ENCODE measurements around the gene AMPD2.
A peak's percentile ranks its signal among the peaks of the same experiment; 100 is the strongest.

Gene AMPD2

GRCh38 chr1:109615879-109616278 lies 3.8 kb upstream of the AMPD2 start:
- WGBS (ENCODE audit: extremely low coverage, insufficient coverage, insufficient read length): no CpG with 5 or more reads among the region's 3 CpGs
- H3K4me1 ChIP-seq (ENCODE audit: control insufficient read depth in 1 of 2, insufficient read depth in 2 of 2, low read length in 2 of 2): peaks cover 12 to 15% of the 10 kb centered on the region in 2 experiments
- H3K36me3 ChIP-seq (ENCODE audit: control insufficient read depth in 1 of 2, insufficient read depth in 2 of 2, low read length in 2 of 2): no peaks in the 10 kb centered on the region
- no peak overlapping the region for H3K4me3 ChIP-seq (ENCODE audit: low read depth, low read length)
- H3K79me2 ChIP-seq (ENCODE audit: control insufficient read depth, insufficient read depth, low read length, poor library complexity): peaks cover 7% of the 10 kb centered on the region
- no peak overlapping the region for H4K91ac ChIP-seq (ENCODE audit: low read depth, low read length)
- H4K12ac ChIP-seq (ENCODE audit: low read depth, low read length): no peak overlapping the region
- H2AFZ ChIP-seq (ENCODE audit: insufficient read depth, low read length, poor library complexity): no peak overlapping the region
- no peak overlapping the region for H2BK120ac ChIP-seq (ENCODE audit: insufficient read depth, low read length, poor library complexity)
- no peak overlapping the region for H2BK12ac ChIP-seq (ENCODE audit: low read length)
- peaks cover 18% of the 10 kb centered on the region for H3K79me1 ChIP-seq (ENCODE audit: low read length)
- H3K4ac ChIP-seq (ENCODE audit: low read depth, low read length): no peak overlapping the region
- no peak overlapping the region for H3K14ac ChIP-seq (ENCODE audit: low read length)
- no peak overlapping the region for H3K18ac ChIP-seq (ENCODE audit: low read length)
- H3K9me3 ChIP-seq (ENCODE audit: insufficient read depth, low read depth, low read length): no peaks in the 10 kb centered on the region
- no peak overlapping the region for H2AK5ac ChIP-seq (ENCODE audit: low read length)
- no peaks in the 10 kb centered on the region for H3K27me3 ChIP-seq (ENCODE audit: insufficient read depth, low read length)
- no peak overlapping the region for H3K27ac ChIP-seq (ENCODE audit: low read depth, low read length)
- H4K8ac ChIP-seq (ENCODE audit: low read depth, low read length): no peak overlapping the region
- H2BK5ac ChIP-seq (ENCODE audit: low read depth, low read length, poor library complexity): no peak overlapping the region
- no peak overlapping the region for H3K23ac ChIP-seq (ENCODE audit: low read length)
- peak; percentile 23 to 33 for DNase-seq
- no peak overlapping the region for H3K9ac ChIP-seq (ENCODE audit: low read length)
- no peak overlapping the region for H3K4me2 ChIP-seq (ENCODE audit: low read length)

GRCh38 chr1:109616391-109616790 lies 3.2 kb upstream of the AMPD2 start:
- no peaks in the 10 kb centered on the region for H3K27me3 ChIP-seq (ENCODE audit: insufficient read depth, low read length)
- WGBS (ENCODE audit: extremely low coverage, insufficient coverage, insufficient read length): no CpG with 5 or more reads among the region's 3 CpGs
- DNase-seq: no peak
- no peaks in the 10 kb centered on the region for H3K9me3 ChIP-seq (ENCODE audit: insufficient read depth, low read depth, low read length)
- H3K4me3 ChIP-seq (ENCODE audit: low read depth, low read length): no peak overlapping the region
- no peak overlapping the region for H2BK120ac ChIP-seq (ENCODE audit: insufficient read depth, low read length, poor library complexity)
- H3K27ac ChIP-seq (ENCODE audit: low read depth, low read length): no peak overlapping the region
- no peak overlapping the region for H3K14ac ChIP-seq (ENCODE audit: low read length)
- H2AK5ac ChIP-seq (ENCODE audit: low read length): no peak overlapping the region
- H3K9ac ChIP-seq (ENCODE audit: low read length): no peak overlapping the region
- no peak overlapping the region for H4K12ac ChIP-seq (ENCODE audit: low read depth, low read length)
- H2BK12ac ChIP-seq (ENCODE audit: low read length): no peak overlapping the region
- H3K79me2 ChIP-seq (ENCODE audit: control insufficient read depth, insufficient read depth, low read length, poor library complexity): peaks cover 9% of the 10 kb centered on the region
- H4K8ac ChIP-seq (ENCODE audit: low read depth, low read length): no peak overlapping the region
- H4K91ac ChIP-seq (ENCODE audit: low read depth, low read length): no peak overlapping the region
- peaks cover 18% of the 10 kb centered on the region for H3K79me1 ChIP-seq (ENCODE audit: low read length)
- no peaks in the 10 kb centered on the region for H3K36me3 ChIP-seq (ENCODE audit: control insufficient read depth in 1 of 2, insufficient read depth in 2 of 2, low read length in 2 of 2)
- no peak overlapping the region for H3K23ac ChIP-seq (ENCODE audit: low read length)
- H2BK5ac ChIP-seq (ENCODE audit: low read depth, low read length, poor library complexity): no peak overlapping the region
- peaks cover 9 to 12% of the 10 kb centered on the region in 2 experiments for H3K4me1 ChIP-seq (ENCODE audit: control insufficient read depth in 1 of 2, insufficient read depth in 2 of 2, low read length in 2 of 2)
- no peak overlapping the region for H3K4ac ChIP-seq (ENCODE audit: low read depth, low read length)
- H3K4me2 ChIP-seq (ENCODE audit: low read length): no peak overlapping the region
- H2AFZ ChIP-seq (ENCODE audit: insufficient read depth, low read length, poor library complexity): no peak overlapping the region
- H3K18ac ChIP-seq (ENCODE audit: low read length): no peak overlapping the region

- no peak overlapping the region for H3K27ac ChIP-seq (ENCODE audit: low read depth, low read length)
- H3K4me2 ChIP-seq (ENCODE audit: low read length): no peak overlapping the region
- H3K18ac ChIP-seq (ENCODE audit: low read length): no peak overlapping the region
- no peak overlapping the region for H3K9ac ChIP-seq (ENCODE audit: low read length)
- H3K9me3 ChIP-seq (ENCODE audit: insufficient read depth, low read depth, low read length): no peaks in the 10 kb centered on the region
- H3K4me1 ChIP-seq (ENCODE audit: control insufficient read depth in 1 of 2, insufficient read depth in 2 of 2, low read length in 2 of 2): peaks cover 9 to 13% of the 10 kb centered on the region in 2 experiments
- no peak overlapping the region for H2AK5ac ChIP-seq (ENCODE audit: low read length)
- H4K91ac ChIP-seq (ENCODE audit: low read depth, low read length): no peak overlapping the region
- WGBS (ENCODE audit: extremely low coverage, insufficient coverage, insufficient read length): no CpG with 5 or more reads among the region's 3 CpGs
- no peak overlapping the region for H2BK12ac ChIP-seq (ENCODE audit: low read length)
- H3K36me3 ChIP-seq (ENCODE audit: control insufficient read depth in 1 of 2, insufficient read depth in 2 of 2, low read length in 2 of 2): no peaks in the 10 kb centered on the region
- peaks cover 18% of the 10 kb centered on the region for H3K79me1 ChIP-seq (ENCODE audit: low read length)
- peaks cover 9% of the 10 kb centered on the region for H3K79me2 ChIP-seq (ENCODE audit: control insufficient read depth, insufficient read depth, low read length, poor library complexity)
- H3K14ac ChIP-seq (ENCODE audit: low read length): no peak overlapping the region
- H2BK120ac ChIP-seq (ENCODE audit: insufficient read depth, low read length, poor library complexity): no peak overlapping the region
- no peak overlapping the region for H3K4ac ChIP-seq (ENCODE audit: low read depth, low read length)
- no peak overlapping the region for H4K12ac ChIP-seq (ENCODE audit: low read depth, low read length)
- H2BK5ac ChIP-seq (ENCODE audit: low read depth, low read length, poor library complexity): no peak overlapping the region
- no peak overlapping the region for H3K23ac ChIP-seq (ENCODE audit: low read length)
- H4K8ac ChIP-seq (ENCODE audit: low read depth, low read length): no peak overlapping the region
- no peak overlapping the region for H3K4me3 ChIP-seq (ENCODE audit: low read depth, low read length)
- peak; percentile 41 to 81 for DNase-seq
- no peaks in the 10 kb centered on the region for H3K27me3 ChIP-seq (ENCODE audit: insufficient read depth, low read length)
- H2AFZ ChIP-seq (ENCODE audit: insufficient read depth, low read length, poor library complexity): no peak overlapping the region
Observed at GRCh38 chr1:109617291-109617801, 2.3 kb upstream of the AMPD2 start.

GRCh38 chr1:109618661-109619575 lies 719 bp upstream of the AMPD2 start:
- H2AK5ac ChIP-seq (ENCODE audit: low read length): peak overlapping the region; percentile 40
- no peaks in the 10 kb centered on the region for H3K36me3 ChIP-seq (ENCODE audit: control insufficient read depth in 1 of 2, insufficient read depth in 2 of 2, low read length in 2 of 2)
- H3K9me3 ChIP-seq (ENCODE audit: insufficient read depth, low read depth, low read length): no peaks in the 10 kb centered on the region
- peak overlapping the region; percentile 71 for H4K12ac ChIP-seq (ENCODE audit: low read depth, low read length)
- no peak for DNase-seq
- H2BK5ac ChIP-seq (ENCODE audit: low read depth, low read length, poor library complexity): no peak overlapping the region
- H3K4me3 ChIP-seq (ENCODE audit: low read depth, low read length): no peak overlapping the region
- H3K27me3 ChIP-seq (ENCODE audit: insufficient read depth, low read length): no peaks in the 10 kb centered on the region
- WGBS (ENCODE audit: extremely low coverage, insufficient coverage, insufficient read length): no CpG with 5 or more reads among the region's 9 CpGs
- H3K4me1 ChIP-seq (ENCODE audit: control insufficient read depth in 1 of 2, insufficient read depth in 2 of 2, low read length in 2 of 2): peaks cover 9 to 13% of the 10 kb centered on the region in 2 experiments
- H2BK12ac ChIP-seq (ENCODE audit: low read length): no peak overlapping the region
- peaks cover 9% of the 10 kb centered on the region for H3K79me2 ChIP-seq (ENCODE audit: control insufficient read depth, insufficient read depth, low read length, poor library complexity)
- H3K23ac ChIP-seq (ENCODE audit: low read length): no peak overlapping the region
- no peak overlapping the region for H3K27ac ChIP-seq (ENCODE audit: low read depth, low read length)
- H3K9ac ChIP-seq (ENCODE audit: low read length): peak overlapping the region; percentile 44
- H3K14ac ChIP-seq (ENCODE audit: low read length): peak overlapping the region; percentile 53
- peaks cover 18% of the 10 kb centered on the region for H3K79me1 ChIP-seq (ENCODE audit: low read length)
- H3K4me2 ChIP-seq (ENCODE audit: low read length): peak overlapping the region; percentile 82
- H4K8ac ChIP-seq (ENCODE audit: low read depth, low read length): peak overlapping the region; percentile 91
- peak overlapping the region; percentile 16 for H3K4ac ChIP-seq (ENCODE audit: low read depth, low read length)
- H3K18ac ChIP-seq (ENCODE audit: low read length): peak overlapping the region; percentile 67
- peak overlapping the region; percentile 61 for H4K91ac ChIP-seq (ENCODE audit: low read depth, low read length)
- H2AFZ ChIP-seq (ENCODE audit: insufficient read depth, low read length, poor library complexity): peak overlapping the region; percentile 87
- peak overlapping the region; percentile 49 for H2BK120ac ChIP-seq (ENCODE audit: insufficient read depth, low read length, poor library complexity)
